ENCODE measurements around the gene LAMTOR5. TPM values are rescaled to one million over a fixed set of nuclear protein-coding genes. Genes with fewer than 3 reads are reported as not detected.

LAMTOR5 gene
- total and polyA plus RNA-seq, 2 of the 4 experiments (the other 2 are of a cell fraction): 159 to 369 TPM

DNA sequence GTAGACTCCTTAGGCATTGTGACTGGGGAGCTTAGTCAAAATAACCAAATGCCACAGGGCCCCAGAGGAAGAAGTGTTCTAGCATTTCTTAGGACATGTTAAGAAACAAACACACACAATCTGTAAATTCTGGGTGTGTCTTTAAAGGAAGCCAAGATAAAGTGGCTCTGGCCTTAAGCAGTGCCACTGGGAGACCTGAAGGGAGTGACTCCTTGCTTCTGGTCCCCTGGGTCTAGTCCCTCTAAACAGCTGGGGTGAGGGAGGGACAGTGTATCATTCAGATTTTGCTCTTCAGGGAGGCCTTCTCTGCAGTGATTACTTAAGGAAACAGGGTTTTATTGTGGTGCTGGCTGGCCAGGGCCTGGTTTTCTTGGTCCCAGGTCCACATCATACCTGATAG, 34.4 kb upstream of the LAMTOR5 start:
- Histone ChIP-seq H3K9ac (ENCODE audit: low read depth, low read length) (no peak overlapping the region), H3K4me3 (ENCODE audit: insufficient read depth, low read depth, low read length) (no peak overlapping the region), H4K8ac (ENCODE audit: low read depth in 2 of 2, low read length in 2 of 2) (no peak overlapping the region), H3K14ac (replicated peaks; ENCODE audit: low read depth, low read length) (no peak overlapping the region), H3K36me3 (ENCODE audit: control insufficient read depth, insufficient read depth, low read length) (no peaks in the 10 kb centered on the region), H3K27ac (ENCODE audit: insufficient read depth, low read length) (no peak overlapping the region), H2BK20ac (ENCODE audit: low read depth, low read length) (no peak overlapping the region), H4K20me1 (ENCODE audit: insufficient read depth, low read length) (no peaks in the 10 kb centered on the region), H4K91ac (ENCODE audit: insufficient read depth, low read depth, low read length) (no peak overlapping the region), H2AK9ac (replicated peaks; ENCODE audit: low read depth, low read length, poor library complexity) (no peak overlapping the region), H2BK5ac (ENCODE audit: low read depth, low read length, poor library complexity, severe bottlenecking) (no peak overlapping the region), H2AK5ac (ENCODE audit: low read depth, low read length) (no peak overlapping the region), H3K4me2 (ENCODE audit: low read depth, low read length) (no peak overlapping the region), H2BK120ac (ENCODE audit: low read depth, low read length) (no peak overlapping the region), H3K4me1 (ENCODE audit: control insufficient read depth, insufficient read depth, low read length) (peaks cover 4% of the 10 kb centered on the region; the same call in 1 of the 2 replicates), H3K4ac (ENCODE audit: low read depth, low read length) (no peak overlapping the region), H3K23ac (ENCODE audit: low read depth, low read length) (no peak overlapping the region), H3K56ac (ENCODE audit: extremely low read depth, insufficient read depth, low read length) (no peak overlapping the region), H3K9me3 (ENCODE audit: control insufficient read depth, insufficient read depth, low read length) (no peaks in the 10 kb centered on the region), H2AFZ (replicated peaks; ENCODE audit: low read length, poor library complexity) (no peak overlapping the region), H4K5ac (ENCODE audit: low read depth, low read length) (no peak overlapping the region), H3K27me3 (ENCODE audit: control insufficient read depth, insufficient read depth, low read length) (peaks cover 34% of the 10 kb centered on the region), H2BK15ac (ENCODE audit: low read depth, low read length) (no peak overlapping the region), H3K79me1 (ENCODE audit: low read depth in 1 of 2, low read length in 2 of 2) (no peaks in the 10 kb centered on the region), H3K9me1 (ENCODE audit: insufficient read depth, low read length) (no peaks in the 10 kb centered on the region), H3K18ac (ENCODE audit: low read depth, low read length) (no peak overlapping the region)
- CTCF ChIA-PET: interaction anchor here (0.8 to 1.4 kb wide), 2 partner anchors 18 to 29 kb away, joined by 3 read pairs; no protein-coding TSS in a partner anchor
- dilution Hi-C loops (cut with HindIII; ENCODE audit: low sequenced_read_pairs, unreplicated experiment): no loop called here
- TF ChIP-seq MAZ (IDR thresholded peaks at IDR 0.05; ENCODE audit: borderline replicate concordance, low read depth, low read length) (no peak), CHD1 (IDR thresholded peaks at IDR 0.05; ENCODE audit: low read depth, low read length) (no peak), NFE2L2 (IDR thresholded peaks at IDR 0.05; ENCODE audit: low read depth, low read length) (no peak), SMC3 (IDR thresholded peaks at IDR 0.05; ENCODE audit: low read depth, low read length) (no peak), FOS (IDR thresholded peaks at IDR 0.05; ENCODE audit: low read depth, low read length) (no peak), RCOR1 (IDR thresholded peaks at IDR 0.05; ENCODE audit: insufficient replicate concordance, low read length) (no peak), RFX5 (IDR thresholded peaks at IDR 0.05; ENCODE audit: low read depth, low read length) (no peak), POLR2A (IDR thresholded peaks at IDR 0.05; ENCODE audit: low read depth, low read length) (no peak), MAFK (IDR thresholded peaks at IDR 0.05; ENCODE audit: low read depth, low read length) (no peak), CEBPB (IDR thresholded peaks at IDR 0.05; ENCODE audit: low read depth, low read length) (no peak), BHLHE40 (IDR thresholded peaks at IDR 0.05; ENCODE audit: low read depth, low read length) (no peak), MXI1 (IDR thresholded peaks at IDR 0.05; ENCODE audit: borderline replicate concordance, low read depth, low read length) (no peak), RAD21 (IDR thresholded peaks at IDR 0.05; ENCODE audit: low read length) (no peak)
- TF ChIP-seq, protein P1, sequence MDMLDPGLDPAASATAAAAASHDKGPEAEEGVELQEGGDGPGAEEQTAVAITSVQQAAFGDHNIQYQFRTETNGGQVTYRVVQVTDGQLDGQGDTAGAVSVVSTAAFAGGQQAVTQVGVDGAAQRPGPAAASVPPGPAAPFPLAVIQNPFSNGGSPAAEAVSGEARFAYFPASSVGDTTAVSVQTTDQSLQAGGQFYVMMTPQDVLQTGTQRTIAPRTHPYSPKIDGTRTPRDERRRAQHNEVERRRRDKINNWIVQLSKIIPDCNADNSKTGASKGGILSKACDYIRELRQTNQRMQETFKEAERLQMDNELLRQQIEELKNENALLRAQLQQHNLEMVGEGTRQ (IDR thresholded peaks at IDR 0.05; ENCODE audit: low read depth, low read length): no peak
- TF ChIP-seq, protein P2, sequence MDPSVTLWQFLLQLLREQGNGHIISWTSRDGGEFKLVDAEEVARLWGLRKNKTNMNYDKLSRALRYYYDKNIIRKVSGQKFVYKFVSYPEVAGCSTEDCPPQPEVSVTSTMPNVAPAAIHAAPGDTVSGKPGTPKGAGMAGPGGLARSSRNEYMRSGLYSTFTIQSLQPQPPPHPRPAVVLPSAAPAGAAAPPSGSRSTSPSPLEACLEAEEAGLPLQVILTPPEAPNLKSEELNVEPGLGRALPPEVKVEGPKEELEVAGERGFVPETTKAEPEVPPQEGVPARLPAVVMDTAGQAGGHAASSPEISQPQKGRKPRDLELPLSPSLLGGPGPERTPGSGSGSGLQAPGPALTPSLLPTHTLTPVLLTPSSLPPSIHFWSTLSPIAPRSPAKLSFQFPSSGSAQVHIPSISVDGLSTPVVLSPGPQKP (IDR thresholded peaks at IDR 0.05; ENCODE audit: borderline replicate concordance, low read depth, low read length): no peak
- TF ChIP-seq, protein P3, sequence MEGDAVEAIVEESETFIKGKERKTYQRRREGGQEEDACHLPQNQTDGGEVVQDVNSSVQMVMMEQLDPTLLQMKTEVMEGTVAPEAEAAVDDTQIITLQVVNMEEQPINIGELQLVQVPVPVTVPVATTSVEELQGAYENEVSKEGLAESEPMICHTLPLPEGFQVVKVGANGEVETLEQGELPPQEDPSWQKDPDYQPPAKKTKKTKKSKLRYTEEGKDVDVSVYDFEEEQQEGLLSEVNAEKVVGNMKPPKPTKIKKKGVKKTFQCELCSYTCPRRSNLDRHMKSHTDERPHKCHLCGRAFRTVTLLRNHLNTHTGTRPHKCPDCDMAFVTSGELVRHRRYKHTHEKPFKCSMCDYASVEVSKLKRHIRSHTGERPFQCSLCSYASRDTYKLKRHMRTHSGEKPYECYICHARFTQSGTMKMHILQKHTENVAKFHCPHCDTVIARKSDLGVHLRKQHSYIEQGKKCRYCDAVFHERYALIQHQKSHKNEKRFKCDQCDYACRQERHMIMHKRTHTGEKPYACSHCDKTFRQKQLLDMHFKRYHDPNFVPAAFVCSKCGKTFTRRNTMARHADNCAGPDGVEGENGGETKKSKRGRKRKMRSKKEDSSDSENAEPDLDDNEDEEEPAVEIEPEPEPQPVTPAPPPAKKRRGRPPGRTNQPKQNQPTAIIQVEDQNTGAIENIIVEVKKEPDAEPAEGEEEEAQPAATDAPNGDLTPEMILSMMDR (conservative IDR thresholded peaks at IDR 0.05; ENCODE audit: low read depth, low read length): no peak
- in situ Hi-C loops (cut with MboI; ENCODE audit: low sequenced_read_pairs): no loop called here
- POLR2A ChIA-PET (ENCODE audit: unreplicated experiment): no interaction called here
- no peak for ATAC-seq (ENCODE audit: low read depth)
- intact Hi-C loops (cut with micrococcal nuclease): no loop called here
- no peak for DNase-seq
- no TSS peak for BruUV-seq (replicated peaks)
